SK-N-SH treated with all-trans-retinoic acid at 6 μM for 48 hours (cell line): ENCODE measurements around the gene CDK6.

Experiments used
- ATAC-seq: fragments of 200-7000 bp; cut with Tn5 transposase; 3 replicates; pipeline ENCODE4 v1.9.1; 2020; ENCODE audit warnings: mild to moderate bottlenecking, moderate library complexity
- ARNTL ChIP-seq: fragments of 450-650 bp; formaldehyde crosslinking; IDR thresholded peaks from 2 replicates; pipeline ENCODE4 v1.5.0; 2020; ENCODE audit warnings: low read depth, mild to moderate bottlenecking, moderate library complexity, borderline replicate concordance
- BACH2 ChIP-seq: fragments of 250-450 bp; sonication (Bioruptor Pico); IDR thresholded peaks from 2 replicates; pipeline ENCODE4 v1.9.0; 2021; ENCODE audit warnings: mild to moderate bottlenecking, borderline replicate concordance
- CSDC2 ChIP-seq: fragments of 250-450 bp; sonication (Bioruptor Pico); IDR thresholded peaks from 2 replicates; pipeline ENCODE4 v1.5.0; 2020; ENCODE audit warnings: mild to moderate bottlenecking, moderate library complexity
- ESRRG ChIP-seq: fragments of 250-450 bp; sonication (Bioruptor Pico); IDR thresholded peaks from 2 replicates; pipeline ENCODE4 v1.6.1; 2021; ENCODE audit warnings: mild to moderate bottlenecking
- ISL1 ChIP-seq: fragments of 250-450 bp; sonication (Bioruptor Pico); IDR thresholded peaks from 2 replicates; pipeline ENCODE4 v2.1.2; 2022; ENCODE audit warnings: mild to moderate bottlenecking, moderate library complexity
- OSR1 ChIP-seq: fragments of 250-450 bp; sonication (Bioruptor Pico); IDR thresholded peaks from 2 replicates; pipeline ENCODE4 v1.8.0; 2022; ENCODE audit warnings: moderate library complexity, mild to moderate bottlenecking, inconsistent platforms
- PPARA ChIP-seq: fragments of 250-450 bp; sonication (Bioruptor Pico); IDR thresholded peaks from 2 replicates; pipeline ENCODE4 v1.5.0; 2020; ENCODE audit warnings: mild to moderate bottlenecking, borderline replicate concordance
- RARB ChIP-seq: fragments of 250-450 bp; sonication (Bioruptor Pico); IDR thresholded peaks from 2 replicates; pipeline ENCODE4 v1.8.0; 2021; ENCODE audit warnings: mild to moderate bottlenecking, moderate library complexity
- SNAI2 ChIP-seq: fragments of 250-450 bp; sonication (Bioruptor Pico); IDR thresholded peaks from 2 replicates; pipeline ENCODE4 v1.5.0; 2020; ENCODE audit warnings: mild to moderate bottlenecking, moderate library complexity
- TCF4 ChIP-seq: fragments of 250-450 bp; sonication (Bioruptor Pico); IDR thresholded peaks from 2 replicates; pipeline ENCODE4 v1.8.0; 2021; ENCODE audit warnings: mild to moderate bottlenecking, moderate library complexity, borderline replicate concordance
- TOX ChIP-seq: fragments of 250-450 bp; sonication (Bioruptor Pico); IDR thresholded peaks from 2 replicates; pipeline ENCODE4 v1.8.0; 2021; ENCODE audit warnings: mild to moderate bottlenecking, moderate library complexity, borderline replicate concordance
- ZC3H10 ChIP-seq: fragments of 250-450 bp; sonication (Bioruptor Pico); IDR thresholded peaks from 2 replicates; pipeline ENCODE4 v1.5.1; 2021; ENCODE audit warnings: mild to moderate bottlenecking, moderate library complexity
- ZFP3 ChIP-seq: fragments of 250-450 bp; sonication (Bioruptor Pico); IDR thresholded peaks from 2 replicates; pipeline ENCODE4 v1.5.0; 2020; ENCODE audit warnings: mild to moderate bottlenecking, moderate library complexity
- ZFP30 ChIP-seq: fragments of 450-650 bp; formaldehyde crosslinking; IDR thresholded peaks from 2 replicates; pipeline ENCODE4 v1.5.0; 2022; ENCODE audit warnings: mild to moderate bottlenecking, moderate library complexity
- ZNF565 ChIP-seq: fragments of 450-650 bp; formaldehyde crosslinking; conservative IDR thresholded peaks from 2 replicates; pipeline ENCODE4 v1.5.0; 2020; ENCODE audit warnings: low read depth, mild to moderate bottlenecking, moderate library complexity
- ZNF8 ChIP-seq: fragments of 450-650 bp; formaldehyde crosslinking; IDR thresholded peaks from 2 replicates; pipeline ENCODE4 v1.5.0; 2020; ENCODE audit warnings: mild to moderate bottlenecking, moderate library complexity
- TF ChIP-seq, protein P1 (sequence below): fragments of 250-450 bp; sonication (Bioruptor Pico); IDR thresholded peaks from 2 replicates; pipeline ENCODE4 v1.5.1; 2021; ENCODE audit warnings: mild to moderate bottlenecking, moderate library complexity
- TF ChIP-seq, protein P2 (sequence below): fragments of 250-450 bp; sonication (Bioruptor Pico); IDR thresholded peaks from 2 replicates; pipeline ENCODE4 v1.8.0; 2020; ENCODE audit warnings: mild to moderate bottlenecking, moderate library complexity, borderline replicate concordance
- TF ChIP-seq, protein P3 (sequence below): fragments of 250-450 bp; sonication (Bioruptor Pico); IDR thresholded peaks from 2 replicates; pipeline ENCODE4 v1.8.0; 2021; ENCODE audit warnings: low read depth, mild to moderate bottlenecking, moderate library complexity, borderline replicate concordance
- TF ChIP-seq, protein P4 (sequence below): fragments of 250-450 bp; sonication (Bioruptor Pico); IDR thresholded peaks from 2 replicates; pipeline ENCODE4 v1.5.0; 2020; ENCODE audit warnings: mild to moderate bottlenecking, moderate library complexity

Gene CDK6

DNA sequence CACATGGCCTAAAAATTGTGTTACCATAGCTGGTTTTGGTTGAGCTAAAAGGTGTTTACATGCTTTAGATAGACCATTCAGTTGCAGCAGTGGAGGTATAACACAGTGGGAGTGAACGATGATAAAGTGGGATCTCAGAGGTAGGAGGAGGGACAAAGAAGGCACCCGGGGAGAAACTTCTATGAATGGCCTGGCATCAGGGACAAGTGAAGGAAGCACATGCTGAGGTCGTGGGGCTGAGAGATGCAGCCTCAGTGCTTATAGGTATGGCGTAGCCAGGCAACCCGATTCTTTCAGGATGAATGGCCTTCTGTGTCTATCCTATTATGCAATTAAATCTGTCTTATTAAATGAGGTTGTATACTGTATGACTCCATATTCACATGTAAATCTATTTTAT lies 3.9 kb upstream of the CDK6 start:
- no peak for TF ChIP-seq ZFP3 (CRISPR knock-in tag)
- 0 out of 2 replicates have a peak, but pooled peaks have one; percentile 68 for TF ChIP-seq CSDC2 (CRISPR knock-in tag)
- no peak for ATAC-seq

DNA sequence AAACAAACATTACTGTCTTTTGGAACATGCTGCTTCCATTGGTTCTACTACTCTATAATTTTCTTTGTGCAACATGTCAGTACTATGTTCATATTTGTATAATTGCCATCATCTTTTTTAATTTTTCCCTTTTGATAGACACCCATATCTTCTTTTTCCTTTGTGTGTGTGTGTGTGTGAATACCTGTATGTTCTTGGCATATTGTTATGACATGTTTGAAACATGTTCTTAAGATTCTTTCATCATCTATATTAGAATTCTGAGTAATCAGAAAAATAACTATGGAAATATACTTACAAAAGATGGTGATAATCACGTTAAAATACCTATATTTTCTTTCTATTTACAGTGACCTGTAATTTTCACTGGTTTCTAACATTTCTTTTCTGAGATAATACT lies 3.5 kb upstream of the CDK6 start:
- TF ChIP-seq ARNTL (no peak), RARB (CRISPR knock-in tag) (no peak), ZNF565 (no peak), TCF4 (no peak), PPARA (CRISPR knock-in tag) (no peak), ZC3H10 (no peak), ZFP30 (no peak)
- no peak for ATAC-seq

DNA sequence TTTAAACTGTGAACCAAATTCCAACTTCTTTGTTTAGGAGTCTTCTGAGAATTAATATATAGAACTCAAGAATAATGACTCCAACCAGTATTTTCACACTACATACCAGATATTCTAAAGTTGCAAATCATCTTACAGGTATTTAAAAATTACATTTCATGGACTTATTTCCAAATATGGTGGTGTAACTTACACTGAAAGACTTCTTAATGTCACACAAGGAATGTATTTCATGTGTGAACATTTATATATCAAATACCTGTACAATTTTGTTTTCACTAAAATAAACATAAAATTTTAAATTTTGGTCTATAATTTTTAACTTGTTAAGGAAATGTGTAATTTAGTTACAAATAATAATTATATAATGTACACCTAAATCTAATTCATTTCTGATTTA lies 2.6 kb upstream of the CDK6 start:
- no peak for ATAC-seq
- TF ChIP-seq TOX (CRISPR knock-in tag) (no peak), ARNTL (no peak), ZC3H10 (no peak), OSR1 (CRISPR knock-in tag) (no peak)
- TF ChIP-seq, protein P1, sequence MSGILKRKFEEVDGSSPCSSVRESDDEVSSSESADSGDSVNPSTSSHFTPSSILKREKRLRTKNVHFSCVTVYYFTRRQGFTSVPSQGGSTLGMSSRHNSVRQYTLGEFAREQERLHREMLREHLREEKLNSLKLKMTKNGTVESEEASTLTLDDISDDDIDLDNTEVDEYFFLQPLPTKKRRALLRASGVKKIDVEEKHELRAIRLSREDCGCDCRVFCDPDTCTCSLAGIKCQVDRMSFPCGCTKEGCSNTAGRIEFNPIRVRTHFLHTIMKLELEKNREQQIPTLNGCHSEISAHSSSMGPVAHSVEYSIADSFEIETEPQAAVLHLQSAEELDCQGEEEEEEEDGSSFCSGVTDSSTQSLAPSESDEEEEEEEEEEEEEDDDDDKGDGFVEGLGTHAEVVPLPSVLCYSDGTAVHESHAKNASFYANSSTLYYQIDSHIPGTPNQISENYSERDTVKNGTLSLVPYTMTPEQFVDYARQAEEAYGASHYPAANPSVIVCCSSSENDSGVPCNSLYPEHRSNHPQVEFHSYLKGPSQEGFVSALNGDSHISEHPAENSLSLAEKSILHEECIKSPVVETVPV: no peak

DNA sequence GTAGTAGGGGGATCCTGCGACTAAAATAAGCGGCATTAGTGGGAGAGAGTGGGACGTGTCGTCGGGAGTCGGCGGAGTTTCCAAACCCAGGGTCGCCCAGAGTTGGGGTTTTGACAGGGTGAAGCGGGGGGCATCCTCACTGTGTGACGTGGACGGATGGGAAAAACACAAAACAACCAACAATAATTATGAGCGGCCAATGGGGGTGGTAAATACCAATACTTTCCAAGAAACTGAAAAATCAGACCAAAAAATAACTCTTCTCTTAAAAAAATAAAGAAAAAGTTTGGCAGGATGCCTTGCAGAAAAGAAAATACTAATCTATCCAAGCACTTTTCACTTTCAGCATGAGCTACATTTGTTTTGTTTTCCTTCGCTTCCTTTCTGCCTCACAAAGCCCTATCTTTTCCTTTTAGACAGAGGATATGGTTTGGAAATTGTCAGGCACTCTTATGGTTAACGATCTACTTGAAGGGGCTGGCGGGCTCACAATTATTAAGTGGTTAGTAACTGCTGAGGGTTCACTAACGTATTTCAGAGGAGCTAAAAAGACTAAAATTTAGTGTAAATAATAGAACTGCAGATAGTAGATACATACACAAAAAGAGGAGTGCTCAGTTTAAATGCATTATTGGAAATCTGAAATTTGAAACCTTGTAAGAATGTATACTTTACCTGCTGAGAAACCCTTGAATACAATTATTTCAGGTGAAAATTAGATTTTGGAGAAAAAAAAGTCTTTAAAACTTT lies 802 bp upstream of the CDK6 start:
- no peak for ATAC-seq
- TF ChIP-seq BACH2 (CRISPR knock-in tag) (no peak), ZC3H10 (peak; percentile 53; the same call in 1 of the 2 replicates)
- TF ChIP-seq, protein P2, sequence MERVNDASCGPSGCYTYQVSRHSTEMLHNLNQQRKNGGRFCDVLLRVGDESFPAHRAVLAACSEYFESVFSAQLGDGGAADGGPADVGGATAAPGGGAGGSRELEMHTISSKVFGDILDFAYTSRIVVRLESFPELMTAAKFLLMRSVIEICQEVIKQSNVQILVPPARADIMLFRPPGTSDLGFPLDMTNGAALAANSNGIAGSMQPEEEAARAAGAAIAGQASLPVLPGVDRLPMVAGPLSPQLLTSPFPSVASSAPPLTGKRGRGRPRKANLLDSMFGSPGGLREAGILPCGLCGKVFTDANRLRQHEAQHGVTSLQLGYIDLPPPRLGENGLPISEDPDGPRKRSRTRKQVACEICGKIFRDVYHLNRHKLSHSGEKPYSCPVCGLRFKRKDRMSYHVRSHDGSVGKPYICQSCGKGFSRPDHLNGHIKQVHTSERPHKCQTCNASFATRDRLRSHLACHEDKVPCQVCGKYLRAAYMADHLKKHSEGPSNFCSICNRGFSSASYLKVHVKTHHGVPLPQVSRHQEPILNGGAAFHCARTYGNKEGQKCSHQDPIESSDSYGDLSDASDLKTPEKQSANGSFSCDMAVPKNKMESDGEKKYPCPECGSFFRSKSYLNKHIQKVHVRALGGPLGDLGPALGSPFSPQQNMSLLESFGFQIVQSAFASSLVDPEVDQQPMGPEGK (CRISPR knock-in tag): 0 out of 2 replicates have a peak, but pooled peaks have one; percentile 9

DNA sequence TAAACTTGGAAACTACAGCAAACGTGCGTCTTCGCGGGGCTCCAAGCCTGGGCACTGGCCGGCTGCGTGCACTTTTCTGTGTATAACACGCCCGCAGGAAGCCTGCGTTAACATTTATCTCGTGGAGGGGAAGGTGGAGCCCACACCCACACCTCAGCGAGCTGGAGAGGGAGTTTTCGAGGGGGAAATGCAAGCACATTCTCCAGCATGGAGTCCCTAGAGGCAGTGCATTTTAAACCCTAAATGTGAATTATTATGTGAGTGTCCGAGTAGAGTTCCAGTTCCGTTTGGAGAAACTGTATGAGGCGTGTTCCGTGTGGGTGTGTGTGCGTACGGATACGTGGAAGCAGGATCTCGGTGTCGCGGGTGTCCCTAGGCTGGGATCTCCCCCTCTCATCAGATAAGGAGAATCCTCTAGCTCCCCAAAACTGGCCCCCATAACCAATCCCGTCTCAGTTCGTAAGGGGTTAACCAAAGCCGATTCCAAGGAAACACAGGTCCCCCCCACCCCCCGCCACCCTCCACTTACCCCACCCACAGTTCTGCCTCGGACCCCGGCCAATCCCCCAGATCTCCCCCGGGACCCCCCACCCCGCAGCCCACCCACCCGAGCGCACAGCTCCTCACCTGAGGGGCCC lies 403 bp downstream of the CDK6 start:
- TF ChIP-seq RARB (CRISPR knock-in tag): no peak; the same call in 1 of the 2 replicates
- TF ChIP-seq, protein P2 (CRISPR knock-in tag): peak; percentile 83
- TF ChIP-seq ZFP30: no peak
- 0 out of 2 replicates have a peak, but pooled peaks have one; percentile 2 for TF ChIP-seq ZNF8
- no peak for TF ChIP-seq ISL1
- TF ChIP-seq, protein P3, sequence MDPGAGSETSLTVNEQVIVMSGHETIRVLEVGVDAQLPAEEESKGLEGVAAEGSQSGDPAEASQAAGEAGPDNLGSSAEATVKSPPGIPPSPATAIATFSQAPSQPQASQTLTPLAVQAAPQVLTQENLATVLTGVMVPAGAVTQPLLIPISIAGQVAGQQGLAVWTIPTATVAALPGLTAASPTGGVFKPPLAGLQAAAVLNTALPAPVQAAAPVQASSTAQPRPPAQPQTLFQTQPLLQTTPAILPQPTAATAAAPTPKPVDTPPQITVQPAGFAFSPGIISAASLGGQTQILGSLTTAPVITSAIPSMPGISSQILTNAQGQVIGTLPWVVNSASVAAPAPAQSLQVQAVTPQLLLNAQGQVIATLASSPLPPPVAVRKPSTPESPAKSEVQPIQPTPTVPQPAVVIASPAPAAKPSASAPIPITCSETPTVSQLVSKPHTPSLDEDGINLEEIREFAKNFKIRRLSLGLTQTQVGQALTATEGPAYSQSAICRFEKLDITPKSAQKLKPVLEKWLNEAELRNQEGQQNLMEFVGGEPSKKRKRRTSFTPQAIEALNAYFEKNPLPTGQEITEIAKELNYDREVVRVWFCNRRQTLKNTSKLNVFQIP: no peak
- TF ChIP-seq, protein P4, sequence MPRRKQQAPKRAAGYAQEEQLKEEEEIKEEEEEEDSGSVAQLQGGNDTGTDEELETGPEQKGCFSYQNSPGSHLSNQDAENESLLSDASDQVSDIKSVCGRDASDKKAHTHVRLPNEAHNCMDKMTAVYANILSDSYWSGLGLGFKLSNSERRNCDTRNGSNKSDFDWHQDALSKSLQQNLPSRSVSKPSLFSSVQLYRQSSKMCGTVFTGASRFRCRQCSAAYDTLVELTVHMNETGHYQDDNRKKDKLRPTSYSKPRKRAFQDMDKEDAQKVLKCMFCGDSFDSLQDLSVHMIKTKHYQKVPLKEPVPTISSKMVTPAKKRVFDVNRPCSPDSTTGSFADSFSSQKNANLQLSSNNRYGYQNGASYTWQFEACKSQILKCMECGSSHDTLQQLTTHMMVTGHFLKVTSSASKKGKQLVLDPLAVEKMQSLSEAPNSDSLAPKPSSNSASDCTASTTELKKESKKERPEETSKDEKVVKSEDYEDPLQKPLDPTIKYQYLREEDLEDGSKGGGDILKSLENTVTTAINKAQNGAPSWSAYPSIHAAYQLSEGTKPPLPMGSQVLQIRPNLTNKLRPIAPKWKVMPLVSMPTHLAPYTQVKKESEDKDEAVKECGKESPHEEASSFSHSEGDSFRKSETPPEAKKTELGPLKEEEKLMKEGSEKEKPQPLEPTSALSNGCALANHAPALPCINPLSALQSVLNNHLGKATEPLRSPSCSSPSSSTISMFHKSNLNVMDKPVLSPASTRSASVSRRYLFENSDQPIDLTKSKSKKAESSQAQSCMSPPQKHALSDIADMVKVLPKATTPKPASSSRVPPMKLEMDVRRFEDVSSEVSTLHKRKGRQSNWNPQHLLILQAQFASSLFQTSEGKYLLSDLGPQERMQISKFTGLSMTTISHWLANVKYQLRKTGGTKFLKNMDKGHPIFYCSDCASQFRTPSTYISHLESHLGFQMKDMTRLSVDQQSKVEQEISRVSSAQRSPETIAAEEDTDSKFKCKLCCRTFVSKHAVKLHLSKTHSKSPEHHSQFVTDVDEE (CRISPR knock-in tag): no peak
- TF ChIP-seq ESRRG (CRISPR knock-in tag): no peak
- no peak for TF ChIP-seq SNAI2 (CRISPR knock-in tag)

More for the DNA sequence above, 403 bp downstream of the CDK6 start:
- ATAC-seq: peak; percentile 6
